TTC549 (cell line): ENCODE measurements around the gene SPOCD1.

Source experiments
- FAIRE-seq: peaks from 2 replicates; lab custom pipeline; 2012; peaks lifted over from hg19 to GRCh38; lab: Jason Lieb, UNC

SPOCD1 gene

DNA sequence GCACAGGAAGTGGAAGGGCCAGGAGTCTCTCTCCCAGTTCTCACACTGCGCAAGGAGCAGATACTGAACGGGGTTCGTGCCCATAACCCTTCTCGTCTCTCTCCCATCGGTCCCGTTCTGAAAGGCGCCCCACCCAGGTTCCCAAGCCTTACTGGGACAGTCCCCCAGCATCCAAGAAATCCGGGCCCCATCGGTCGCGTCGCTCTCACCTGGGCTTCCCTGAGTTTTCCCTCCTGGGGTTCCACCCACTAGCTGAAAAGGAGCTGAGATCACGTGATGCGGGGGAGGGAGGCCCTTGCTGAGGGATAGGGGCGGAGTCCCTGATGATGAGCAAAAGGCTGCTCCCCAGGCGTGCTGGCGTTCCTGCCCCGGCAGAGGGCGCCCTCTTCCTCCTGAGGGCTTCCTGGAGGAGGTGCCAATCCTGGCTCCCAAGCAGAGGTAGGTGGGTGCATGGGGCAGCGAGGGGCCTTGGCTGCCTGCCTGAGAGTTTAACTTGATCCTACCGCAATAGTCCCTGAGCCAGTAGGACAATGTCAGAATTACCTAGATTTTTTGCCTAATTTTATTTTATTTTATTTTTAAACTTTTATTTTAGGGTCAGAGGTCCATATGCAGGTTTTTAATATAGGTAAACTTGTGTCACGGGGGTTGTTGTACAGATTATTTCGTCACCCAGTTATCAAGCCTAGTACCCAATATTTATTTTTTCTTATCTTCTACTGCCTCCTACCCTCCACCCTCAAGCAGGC is at the start of gene SPOCD1:
Gene SPOCD1, minus strand, starts transcription at position 271 of the 749 bp plus-strand sequence. CDS start 689 bp downstream, outside the sequence.
- FAIRE-seq: no peak

GRCh38 chr1:31862071-31862470 is 46.2 kb upstream of the SPOCD1 start:
- FAIRE-seq: no peak

GRCh38 chr1:31861346-31861745 is 45.5 kb upstream of the SPOCD1 start:
- FAIRE-seq: no peak

GRCh38 chr1:31860581-31860980 is 44.8 kb upstream of the SPOCD1 start:
- no peak for FAIRE-seq

GRCh38 chr1:31859719-31860118 is 43.9 kb upstream of the SPOCD1 start:
- FAIRE-seq: no peak

- FAIRE-seq: no peak
Observed at GRCh38 chr1:31859044-31859443, 43.2 kb upstream of the SPOCD1 start.

DNA sequence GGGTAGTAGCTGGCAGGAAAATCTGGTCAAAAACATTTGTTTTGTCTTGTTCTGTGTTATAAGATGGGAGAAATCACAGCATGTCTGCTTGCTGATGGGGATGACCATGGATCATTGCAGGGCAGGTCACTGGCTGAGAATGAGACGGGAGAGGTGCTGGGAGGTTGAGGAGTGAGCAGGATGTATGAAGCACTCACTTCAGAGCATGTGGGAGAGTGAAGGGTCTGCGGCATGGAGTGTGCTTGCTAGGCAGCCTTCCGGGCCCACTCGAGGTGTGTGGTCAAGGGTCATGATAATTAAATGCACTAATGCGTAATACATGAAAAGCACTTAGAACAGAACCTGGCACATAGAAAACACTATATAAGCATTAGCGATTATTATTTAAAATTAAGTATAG is 42.0 kb upstream of the SPOCD1 start:
- no peak for FAIRE-seq

- no peak for FAIRE-seq
Observed at GRCh38 chr1:31856140-31856539, 40.3 kb upstream of the SPOCD1 start.

GRCh38 chr1:31855038-31855845 is 39.4 kb upstream of the SPOCD1 start:
- no peak for FAIRE-seq

DNA sequence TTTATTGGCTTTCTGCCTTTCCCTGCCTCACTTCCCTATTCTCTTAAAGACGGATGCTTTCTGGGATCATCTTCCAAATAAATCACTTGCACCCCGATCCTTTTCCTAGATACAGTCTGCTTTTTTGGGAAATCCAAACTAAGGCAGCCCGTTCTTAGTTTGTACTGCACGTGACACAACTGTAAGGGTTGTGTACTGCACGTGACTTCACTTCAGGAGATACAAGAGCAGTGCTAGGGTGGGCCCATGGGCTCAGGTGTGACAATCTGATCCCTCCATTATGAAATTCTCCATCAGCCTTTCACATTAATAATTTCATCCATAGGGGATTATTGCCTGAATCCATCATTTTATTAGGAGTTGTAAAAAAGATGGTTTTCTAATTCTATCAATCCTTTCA is 33.8 kb upstream of the SPOCD1 start:
- no peak for FAIRE-seq

- FAIRE-seq: no peak
Observed at GRCh38 chr1:31848381-31848897, 32.6 kb upstream of the SPOCD1 start.

GRCh38 chr1:31846484-31846883 is 30.7 kb upstream of the SPOCD1 start:
- FAIRE-seq: no peak

- no peak for FAIRE-seq
Observed at GRCh38 chr1:31843506-31843905, 27.7 kb upstream of the SPOCD1 start.

- no peak for FAIRE-seq
Observed at GRCh38 chr1:31839662-31840343, 24.0 kb upstream of the SPOCD1 start.

DNA sequence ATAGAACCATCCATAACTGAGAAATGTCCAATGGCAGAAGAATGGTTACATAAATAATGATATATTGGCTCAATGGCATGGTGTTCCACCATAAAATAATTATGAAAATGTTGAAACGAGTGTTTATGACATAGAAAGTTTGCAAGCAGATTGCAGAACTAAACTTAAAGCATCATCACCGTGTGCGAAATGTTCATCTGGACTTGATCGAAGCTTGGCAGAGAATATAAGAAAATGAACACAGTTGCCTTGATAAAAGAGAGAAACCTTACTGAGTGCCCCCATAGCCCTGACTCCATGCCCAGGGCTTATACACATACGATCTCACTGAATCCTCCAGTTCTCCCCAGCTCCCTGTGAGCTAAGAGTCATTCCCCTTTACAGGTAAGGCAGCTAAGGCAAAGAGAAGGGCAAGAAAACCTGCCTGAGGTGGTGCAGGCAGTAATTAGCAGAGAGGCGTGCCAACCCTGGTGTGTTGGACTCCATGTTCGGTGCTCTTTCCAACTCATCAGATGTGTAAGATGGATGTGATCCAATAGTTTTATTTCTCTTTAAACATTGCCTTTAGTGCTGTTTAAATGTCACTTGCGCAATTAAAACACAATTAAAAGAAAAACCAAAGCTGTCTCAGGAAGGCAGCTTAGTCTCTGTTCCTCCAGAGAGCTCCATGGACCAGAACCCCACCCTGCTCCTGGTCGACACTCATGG is 21.8 kb upstream of the SPOCD1 start:
- no peak for FAIRE-seq

DNA sequence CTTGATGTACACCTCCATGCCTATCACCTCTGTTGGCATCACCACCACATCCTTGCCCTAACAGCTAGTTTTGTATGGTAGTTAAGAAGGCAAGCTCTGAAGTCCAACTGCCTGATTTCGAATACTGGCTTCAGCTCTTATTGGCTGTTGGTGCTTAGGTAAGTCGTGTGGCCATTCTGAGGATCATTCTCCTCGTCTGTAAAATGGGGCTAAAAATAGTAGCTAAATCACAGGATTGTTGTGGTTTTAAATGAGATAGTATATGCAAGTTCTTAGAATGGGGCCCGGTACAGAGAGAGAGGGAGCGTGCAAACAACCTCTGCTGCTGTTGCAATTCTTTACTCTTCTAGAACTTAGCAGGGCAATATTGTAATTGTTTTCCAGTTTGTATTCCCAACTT is 20.8 kb upstream of the SPOCD1 start:
- no peak for FAIRE-seq

DNA sequence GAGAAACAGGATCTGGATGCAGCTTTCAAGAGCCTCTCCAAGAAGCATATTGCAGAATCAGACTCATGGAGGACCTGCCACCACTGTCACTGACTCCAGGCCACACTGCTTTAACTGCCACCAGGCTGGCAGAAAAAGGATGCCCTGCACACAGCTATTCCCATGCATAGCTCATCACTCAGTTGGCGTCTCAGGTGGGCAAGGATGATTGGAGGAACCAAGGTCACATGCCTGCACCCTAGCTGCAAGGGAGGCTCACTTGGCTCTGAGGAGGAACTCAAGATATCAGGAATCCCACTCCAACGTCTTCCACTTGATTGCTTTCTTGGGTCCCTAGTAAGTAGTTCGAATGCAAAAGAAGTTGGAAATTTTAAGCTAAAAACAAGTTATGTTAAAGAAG is 19.6 kb upstream of the SPOCD1 start:
- no peak for FAIRE-seq

DNA sequence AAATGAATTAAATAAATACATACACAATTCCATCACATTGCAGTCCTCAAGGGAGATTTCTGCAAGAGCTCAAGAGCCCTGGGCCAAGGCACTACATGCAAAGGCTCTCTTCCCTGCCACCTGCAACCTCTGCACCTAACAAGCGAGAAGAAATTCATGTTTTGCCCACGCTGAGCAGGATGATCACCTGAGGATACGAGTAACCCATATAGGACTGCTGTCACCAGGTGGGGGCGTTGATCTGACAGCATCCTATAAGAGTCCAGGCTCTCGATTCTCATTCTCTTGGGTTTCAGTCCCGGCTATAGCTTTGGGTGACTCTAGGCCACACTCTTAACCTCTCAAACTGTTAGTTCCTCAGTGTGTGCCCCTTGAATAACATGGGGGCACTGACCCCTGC is 18.7 kb upstream of the SPOCD1 start:
- FAIRE-seq: no peak

DNA sequence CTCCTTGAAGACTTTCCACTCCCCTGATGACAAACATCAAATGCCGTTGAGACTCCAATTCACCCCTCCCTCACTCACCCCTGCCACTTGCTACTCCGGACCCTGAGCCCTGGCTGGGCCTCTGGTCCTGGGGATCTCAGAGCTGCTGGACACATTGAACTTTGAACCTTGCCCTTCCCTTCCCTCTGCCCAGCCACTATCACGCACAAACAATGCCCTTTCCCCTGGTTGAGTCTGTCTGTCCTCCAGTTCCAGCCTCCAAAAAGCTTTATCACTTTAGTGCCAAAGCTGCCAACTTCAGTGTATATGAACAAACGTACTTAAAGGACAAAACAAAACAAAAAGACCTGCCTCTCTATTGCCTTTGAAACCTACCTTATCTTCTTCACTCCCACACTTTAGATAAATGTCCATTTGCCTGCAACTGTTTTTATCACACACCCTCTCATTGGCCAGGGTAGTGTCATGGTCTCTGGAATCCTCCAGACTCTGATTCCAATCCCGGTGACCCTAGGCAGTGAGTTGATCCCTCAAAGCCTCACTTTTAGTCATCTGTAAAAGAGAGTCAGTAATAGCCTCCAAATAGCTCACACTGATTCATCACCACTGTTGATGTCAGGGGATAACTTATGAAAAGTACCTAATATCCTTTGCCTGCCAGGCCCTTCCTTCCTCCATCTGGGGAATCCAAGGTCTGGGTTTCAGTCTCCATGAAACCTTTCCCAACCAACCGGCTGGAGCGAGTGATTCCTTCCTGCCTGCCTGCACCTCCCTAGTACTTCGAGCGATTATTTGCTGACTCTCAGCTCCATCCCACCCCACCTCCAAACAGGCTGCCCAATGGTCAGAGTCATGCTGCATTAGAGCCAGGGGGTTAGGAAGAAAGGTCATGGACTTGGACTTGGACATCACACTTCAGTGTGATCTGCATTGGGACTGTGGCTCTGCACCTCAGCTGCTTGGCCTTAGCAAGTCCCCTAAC is 15.9 kb upstream of the SPOCD1 start:
- no peak for FAIRE-seq

- FAIRE-seq: no peak
Observed at GRCh38 chr1:31830511-31830910, 14.7 kb upstream of the SPOCD1 start.

DNA sequence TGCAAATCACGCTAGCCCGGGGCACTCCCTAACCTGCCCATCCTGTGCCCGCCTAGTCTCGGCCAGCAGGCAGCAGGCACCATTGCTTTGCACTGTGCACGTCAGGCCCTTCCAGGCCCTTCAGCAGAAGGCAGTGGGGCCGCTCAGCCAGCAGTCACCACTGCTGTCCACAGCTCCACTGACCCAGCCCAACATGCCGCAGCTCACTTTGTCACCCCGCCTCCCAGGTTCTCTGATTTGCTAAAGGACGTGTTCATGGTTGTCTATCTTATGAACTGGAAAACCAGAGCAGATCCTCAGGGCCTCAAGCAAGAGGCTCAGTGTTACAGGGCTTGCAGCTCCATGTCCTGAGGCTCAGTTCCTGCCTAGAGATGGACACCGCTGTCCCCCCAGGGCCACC is 14.2 kb upstream of the SPOCD1 start:
- no peak for FAIRE-seq
